HepG2 (cell line): ENCODE data around the gene TSGA10. TPM values are rescaled to one million over a fixed set of nuclear protein-coding genes. Genes with fewer than 3 reads are reported as not detected.

Experiments
- ATAC-seq: fragments of 200-7000 bp; cut with Tn5 transposase; 3 replicates; pipeline ENCODE4 v1.9.1; 2020; ENCODE audit warnings: mild to moderate bottlenecking, moderate library complexity
- BruUV-seq: library from RNA; stranded (reverse); fragments of 400-500 nt; replicated peaks from 2 replicates; lab custom pipeline; 2021; lab: Mats Ljungman, UMichigan
- CTCF ChIA-PET: fragments of 300-600 bp; formaldehyde crosslinking; extraction: SDS; loops from one replicate; lab custom pipeline; 2021; ENCODE audit warnings: low total read pairs, inconsistent platforms, low intra/inter-chr PET ratio; lab: Yijun Ruan, JAX
- POLR2A ChIA-PET: fragments of 350-600 bp; sonication (Branson Sonifier 250); formaldehyde crosslinking; loops from one replicate; lab custom pipeline; 2020; ENCODE audit warnings: antibody characterized with exemption, inconsistent platforms; lab: Yijun Ruan, JAX
- DNase-seq: peaks from one replicate; pipeline ENCODE4 v3.0.0-alpha.2; 2015; ENCODE audit warnings: low spot score
- FAIRE-seq: peaks from 3 replicates; lab custom pipeline; 2011; peaks lifted over from hg19 to GRCh38; lab: Jason Lieb, UNC
- H2AFZ ChIP-seq: one replicate; pipeline ENCODE4 v1.6.1; 2011; ENCODE audit warnings: low read length, inconsistent platforms
- H3K27ac ChIP-seq: fragments of 300-600 bp; 3 replicates; pipeline ENCODE4 v1.8.0; 2011; ENCODE audit warnings: mixed run types, mild to moderate bottlenecking, mixed read lengths, low read length, inconsistent platforms; ENCODE audit not compliant: insufficient read depth; ENCODE audit errors: extremely low read length
- H3K27me3 ChIP-seq, 2 experiments: fragments of 200-600 bp in 1 of 2; 2 replicates in 1 of 2; 3 replicates in 1 of 2; pipeline versions ENCODE4 v1.6.0 to v1.8.0; 2011; ENCODE audit warnings: low read length in 2 of 2, mild to moderate bottlenecking in 2 of 2, moderate library complexity in 2 of 2, inconsistent platforms in 1 of 2; ENCODE audit not compliant: insufficient read depth in 2 of 2, control insufficient read depth in 1 of 2
- H3K36me3 ChIP-seq, 2 experiments: fragments of 200-600 bp in 1 of 2; replicated peaks in 1 of 2; 2 replicates in 1 of 2; 3 replicates in 1 of 2; pipeline versions ENCODE4 v1.5.1 to v1.8.0; 2011; ENCODE audit warnings: low read length in 2 of 2, inconsistent platforms in 1 of 2; ENCODE audit not compliant: insufficient read depth in 2 of 2, control insufficient read depth in 1 of 2
- H3K4me1 ChIP-seq: 2 replicates; pipeline ENCODE4 v1.5.1; 2012; ENCODE audit warnings: low read length, inconsistent platforms; ENCODE audit not compliant: insufficient read depth
- H3K4me2 ChIP-seq: 2 replicates; pipeline ENCODE4 v1.6.0; 2011; ENCODE audit warnings: low read depth, low read length, inconsistent platforms
- H3K4me3 ChIP-seq, 3 experiments: fragments of 200-600 bp in 1 of 3; sonication (generic), shearing (Covaris generic) in 1 of 3; replicated peaks in 1 of 3; 2 replicates each; pipeline ENCODE4 v1.5.1; 2011 to 2016; ENCODE audit warnings: low read length in 3 of 3, inconsistent platforms in 2 of 3, low read depth in 2 of 3, mild to moderate bottlenecking in 2 of 3, control low read depth in 1 of 3, mixed read lengths in 1 of 3; ENCODE audit not compliant: insufficient read depth in 1 of 3
- H3K79me2 ChIP-seq: one replicate; pipeline ENCODE4 v1.6.1; 2011; ENCODE audit warnings: low read length, inconsistent platforms; ENCODE audit not compliant: insufficient read depth
- H3K9ac ChIP-seq: 2 replicates; pipeline ENCODE4 v1.6.0; 2011; ENCODE audit warnings: mild to moderate bottlenecking, low read depth, low read length, inconsistent platforms; ENCODE audit not compliant: insufficient read depth
- H3K9me3 ChIP-seq: 2 replicates; pipeline ENCODE4 v1.5.1; 2012; ENCODE audit warnings: mild to moderate bottlenecking, low read length
- H4K20me1 ChIP-seq: 2 replicates; pipeline ENCODE4 v1.6.0; 2011; ENCODE audit warnings: inconsistent platforms, mild to moderate bottlenecking, low read length, moderate library complexity; ENCODE audit not compliant: insufficient read depth
- AFF4 ChIP-seq: sonication (generic); formaldehyde crosslinking; IDR thresholded peaks from 2 replicates; pipeline ENCODE4 v1.4.0; 2020; ENCODE audit warnings: missing genetic modification reagents
- ATF3 ChIP-seq: sonication (generic); formaldehyde crosslinking; IDR thresholded peaks from 2 replicates; pipeline ENCODE4 v1.4.0; 2020; ENCODE audit warnings: missing genetic modification reagents
- CCDC6 ChIP-seq: sonication (generic); formaldehyde crosslinking; IDR thresholded peaks from 2 replicates; pipeline ENCODE4 v1.8.1; 2022; ENCODE audit warnings: mild to moderate bottlenecking, missing genetic modification reagents, moderate library complexity
- GTF2F1 ChIP-seq: fragments of 150-350 bp; IDR thresholded peaks from 2 replicates; pipeline ENCODE4 v1.6.1; 2014; ENCODE audit warnings: low read length
- HNRNPUL1 ChIP-seq: fragments of 200-400 bp; formaldehyde crosslinking; IDR thresholded peaks from 2 replicates; pipeline ENCODE4 v1.6.1; 2017; ENCODE audit warnings: low read depth, mild to moderate bottlenecking, low read length, moderate library complexity
- MXD3 ChIP-seq: IDR thresholded peaks from 2 replicates; pipeline ENCODE4 v1.6.1; 2016; ENCODE audit warnings: mild to moderate bottlenecking, missing biosample characterization, missing genetic modification reagents
- MXD4 ChIP-seq: IDR thresholded peaks from 2 replicates; pipeline ENCODE4 v1.6.1; 2016; ENCODE audit warnings: mild to moderate bottlenecking, missing biosample characterization, missing genetic modification reagents
- POGZ ChIP-seq: sonication (generic); formaldehyde crosslinking; IDR thresholded peaks from 2 replicates; pipeline ENCODE4 v1.4.0; 2020; ENCODE audit warnings: mild to moderate bottlenecking, missing genetic modification reagents
- RFXAP ChIP-seq: sonication (generic); formaldehyde crosslinking; IDR thresholded peaks from 2 replicates; pipeline ENCODE4 v1.4.0; 2020; ENCODE audit warnings: missing genetic modification reagents, borderline replicate concordance
- STAT6 ChIP-seq: sonication (generic); formaldehyde crosslinking; IDR thresholded peaks from 2 replicates; pipeline ENCODE4 v1.4.0; 2020; ENCODE audit warnings: missing genetic modification reagents, mild to moderate bottlenecking, borderline replicate concordance
- TCF12 ChIP-seq, 2 experiments: fragments of 450-650 bp in 1 of 2; sonication (generic) in 1 of 2; formaldehyde crosslinking in 1 of 2; IDR thresholded peaks; 2 replicates each; pipeline versions ENCODE4 v1.6.1 to v1.8.0; 2017 to 2022; ENCODE audit warnings: antibody characterized with exemption in 1 of 2, mild to moderate bottlenecking in 1 of 2, missing genetic modification reagents in 1 of 2, moderate library complexity in 1 of 2
- THYN1 ChIP-seq: sonication (generic); formaldehyde crosslinking; IDR thresholded peaks from 2 replicates; pipeline ENCODE4 v1.8.1; 2023; ENCODE audit warnings: low read depth, mild to moderate bottlenecking, moderate library complexity, missing genetic modification reagents, borderline replicate concordance
- ZBTB20 ChIP-seq: sonication (generic); formaldehyde crosslinking; IDR thresholded peaks from 2 replicates; pipeline ENCODE4 v1.8.1; 2023; ENCODE audit warnings: missing genetic modification reagents, low read depth, mild to moderate bottlenecking, borderline replicate concordance
- ZBTB21 ChIP-seq: sonication (generic); formaldehyde crosslinking; IDR thresholded peaks from 2 replicates; pipeline ENCODE4 v1.4.0; 2020; ENCODE audit warnings: missing genetic modification reagents
- ZNF234 ChIP-seq: sonication (generic); formaldehyde crosslinking; conservative IDR thresholded peaks from 2 replicates; pipeline ENCODE4 v1.5.1; 2020; ENCODE audit warnings: mild to moderate bottlenecking, missing genetic modification reagents
- ZNF432 ChIP-seq: sonication (generic); formaldehyde crosslinking; IDR thresholded peaks from 2 replicates; pipeline ENCODE4 v1.5.0; 2020; ENCODE audit warnings: missing genetic modification reagents, mild to moderate bottlenecking, borderline replicate concordance
- ZNF672 ChIP-seq: sonication (generic); formaldehyde crosslinking; IDR thresholded peaks from 2 replicates; pipeline ENCODE4 v1.8.1; 2022; ENCODE audit warnings: missing genetic modification reagents
- ZNF816 ChIP-seq: sonication (generic); formaldehyde crosslinking; IDR thresholded peaks from 2 replicates; pipeline ENCODE4 v1.8.0; 2022; ENCODE audit warnings: missing genetic modification reagents, mild to moderate bottlenecking, borderline replicate concordance
- ZSCAN21 ChIP-seq: sonication (generic); formaldehyde crosslinking; IDR thresholded peaks from 2 replicates; pipeline ENCODE4 v1.8.0; 2022; ENCODE audit warnings: mild to moderate bottlenecking, missing genetic modification reagents, moderate library complexity, borderline replicate concordance
- WGBS: methylation state at CpG from one replicate; pipeline ENCODE4 v1.1.6; 2017; ENCODE audit warnings: low lambda C conversion rate; 5-methylcytosine and 5-hydroxymethylcytosine counted together
- in situ Hi-C: cut with HindIII; loops from 2 replicates; pipeline ENCODE4 v1.10.0; 2017; ENCODE audit warnings: low pct_unique_long_range_greater_than_20kb; ENCODE audit not compliant: extremely low pct_ligation_motif_present
- intact Hi-C: fragments of 100-400 bp; cut with micrococcal nuclease; formaldehyde crosslinking; loops from one replicate; pipeline ENCODE4 v1.10.0; 2022; ENCODE audit not compliant: unreplicated experiment
- polyA plus RNA-seq, 8 experiments: library from polyadenylated mRNA; depleted of rRNA in 3 of 8; stranded (reverse) in 7 of 8; unstranded in 1 of 8; fragments of >200 nt; fragmentation: Illumina TruSeq in 4 of 8; extraction: Trizol in 4 of 8; gene quantifications; 2 replicates each; pipeline versions ENCODE4 v1.2.1 to v1.2.3, GENCODE V29; 2011 to 2016; ENCODE audit warnings: low read depth in 4 of 8, missing spikeins in 1 of 8, mixed read lengths in 1 of 8; ENCODE audit not compliant: insufficient read depth in 1 of 8
- total RNA-seq, 5 experiments: library from RNA; depleted of rRNA; stranded (reverse); fragments of >200 nt; fragmentation: Illumina TruSeq; extraction: Trizol; gene quantifications; 2 replicates each; pipeline ENCODE4 v1.2.3, GENCODE V29; 2016; ENCODE audit warnings: low read depth in 1 of 5

Gene TSGA10
- total and polyA plus RNA-seq, 2 of the 13 experiments (the other 11 are each of a cell fraction or from before 2014, with no cell fraction given): 4.7 to 13.1 TPM

GRCh38 chr2:98952966-98953365, 201.8 kb downstream of the TSGA10 start:
- ATAC-seq: no peak
- in situ Hi-C loops (no loop called here), intact Hi-C loops (no loop called here)
- Histone ChIP-seq H2AFZ (no peak overlapping the region), H3K27ac (no peak overlapping the region), H3K79me2 (no peaks in the 10 kb centered on the region), H4K20me1 (no peaks in the 10 kb centered on the region), H3K4me3 (no peak overlapping the region), H3K4me2 (no peak overlapping the region), H3K9me3 (no peaks in the 10 kb centered on the region), H3K27me3 (peaks cover 0 to 24% of the 10 kb centered on the region in 2 experiments; a peak in 2 of 5 replicates), H3K9ac (no peak overlapping the region), H3K4me1 (no peaks in the 10 kb centered on the region), H3K36me3 (no peaks in the 10 kb centered on the region)
- CTCF ChIA-PET: no interaction called here
- BruUV-seq: no TSS peak
- WGBS: 2% methylated on average over 4 of the region's 4 CpGs
- POLR2A ChIA-PET: no interaction called here
- no peak for DNase-seq
- no peak for FAIRE-seq
- TF ChIP-seq AFF4 (CRISPR knock-in tag): no peak
- no peak for TF ChIP-seq GTF2F1
- TF ChIP-seq TCF12 (IDR thresholded peaks at IDR 0.05): no peak
- no peak for TF ChIP-seq TCF12 (CRISPR knock-in tag; IDR thresholded peaks at IDR 0.05)
- no peak for TF ChIP-seq THYN1 (CRISPR knock-in tag)
- no peak for TF ChIP-seq ZNF672 (CRISPR knock-in tag)
- TF ChIP-seq ZNF432 (CRISPR knock-in tag): no peak
- no peak for TF ChIP-seq ATF3
- no peak for TF ChIP-seq MXD3 (CRISPR knock-in tag)
- no peak for TF ChIP-seq RFXAP (CRISPR knock-in tag)
- no peak for TF ChIP-seq HNRNPUL1
- no peak for TF ChIP-seq ZNF816 (CRISPR knock-in tag)
- no peak for TF ChIP-seq ZBTB21 (CRISPR knock-in tag)
- no peak for TF ChIP-seq STAT6 (CRISPR knock-in tag)
- TF ChIP-seq ZNF234 (CRISPR knock-in tag): no peak
- TF ChIP-seq CCDC6 (CRISPR knock-in tag): no peak
- no peak for TF ChIP-seq ZBTB20 (CRISPR knock-in tag)
- no peak for TF ChIP-seq POGZ (CRISPR knock-in tag)
- TF ChIP-seq ZSCAN21 (CRISPR knock-in tag): no peak
- TF ChIP-seq MXD4: no peak
